ENCODE data around the gene LTN1. TPM values are rescaled to one million over a fixed set of nuclear protein-coding genes. Genes with fewer than 3 reads are reported as not detected.

The LTN1 gene
- total and polyA plus RNA-seq, 2 of the 13 experiments (the other 11 are each of a cell fraction or from before 2014, with no cell fraction given) = 6.7 to 24.6 TPM

GRCh38 chr21:28884976-28885852 lies 107.5 kb downstream of the LTN1 start (continued):
- TF ChIP-seq ZSCAN21 (CRISPR knock-in tag; IDR thresholded peaks at IDR 0.05; ENCODE audit: borderline replicate concordance) (peak; percentile 97), SRY (CRISPR knock-in tag; IDR thresholded peaks at IDR 0.05) (peak; percentile 99), SIN3B (IDR thresholded peaks at IDR 0.05; ENCODE audit: low read length) (no peak), TIGD3 (CRISPR knock-in tag; IDR thresholded peaks at IDR 0.05; ENCODE audit: borderline replicate concordance) (peak; percentile 97), DRAP1 (CRISPR knock-in tag; IDR thresholded peaks at IDR 0.05) (peak; percentile 85), MTA3 (CRISPR knock-in tag; IDR thresholded peaks at IDR 0.05) (no peak), ZNF451 (CRISPR knock-in tag; IDR thresholded peaks at IDR 0.05) (peak; percentile 99), ZNF138 (CRISPR knock-in tag; IDR thresholded peaks at IDR 0.05; ENCODE audit: low read depth) (peak; percentile 83; the same call in 1 of the 2 replicates), PAX8 (CRISPR knock-in tag; IDR thresholded peaks at IDR 0.05; ENCODE audit: borderline replicate concordance) (peak; percentile 92; the same call in 1 of the 2 replicates), STAG1 (CRISPR knock-in tag; IDR thresholded peaks at IDR 0.05) (peak; percentile 16; the same call in 1 of the 2 replicates), IRF9 (CRISPR knock-in tag; IDR thresholded peaks at IDR 0.05; ENCODE audit: borderline replicate concordance) (peak; percentile 99), CEBPB (IDR thresholded peaks at IDR 0.05; ENCODE audit: borderline replicate concordance, low read depth, low read length) (no peak), HOXA7 (CRISPR knock-in tag; IDR thresholded peaks at IDR 0.05) (no peak), ZNF431 (CRISPR knock-in tag; IDR thresholded peaks at IDR 0.05; ENCODE audit: borderline replicate concordance, low read depth) (peak; percentile 91; the same call in 1 of the 2 replicates), ZFP36 (IDR thresholded peaks at IDR 0.05; ENCODE audit: borderline replicate concordance, low read depth, low read length, partially characterized antibody) (no peak), AGO2 (optimal IDR thresholded peaks at IDR 0.05; ENCODE audit: low read depth, low read length) (peak; percentile 78), IRF1 (CRISPR knock-in tag; IDR thresholded peaks at IDR 0.05; ENCODE audit: low read depth) (peak; percentile 97; the same call in 1 of the 2 replicates), HMGXB4 (CRISPR knock-in tag; IDR thresholded peaks at IDR 0.05; ENCODE audit: borderline replicate concordance in 1 of 2, low read depth in 1 of 2) (peak; percentile 84 to 89), PLRG1 (conservative IDR thresholded peaks at IDR 0.05) (no peak), NR2F1 (CRISPR knock-in tag; IDR thresholded peaks at IDR 0.05) (no peak), SRSF4 (IDR thresholded peaks at IDR 0.05; ENCODE audit: low read depth, low read length, poor library complexity, severe bottlenecking) (no peak)

Measured in HepG2 (cell line).